ENCODE data around the gene ERN1. TPM values are rescaled to one million over a fixed set of nuclear protein-coding genes. Genes with fewer than 3 reads are reported as not detected.

The ERN1 gene
- total and polyA plus RNA-seq, 2 of the 13 experiments (the other 11 are each of a cell fraction or from before 2014, with no cell fraction given), result 6.0 to 12.7 TPM

GRCh38 chr17:64145751-64146417 is 15.9 kb upstream of the ERN1 start (continued):
- TF ChIP-seq ZNF777 (CRISPR knock-in tag; IDR thresholded peaks at IDR 0.05) (peak; percentile 63; the same call in 1 of the 2 replicates), MEF2D (CRISPR knock-in tag; IDR thresholded peaks at IDR 0.05) (peak; percentile 86), SRF (IDR thresholded peaks at IDR 0.05; ENCODE audit: low read depth, low read length) (0 out of 2 replicates have a peak, but pooled peaks have one; percentile 30), ZNF580 (CRISPR knock-in tag; IDR thresholded peaks at IDR 0.05; ENCODE audit: borderline replicate concordance, low read depth) (peak; percentile 93), RAD51 (IDR thresholded peaks at IDR 0.05; ENCODE audit: borderline replicate concordance) (peak; percentile 95), KMT2A (CRISPR knock-in tag; IDR thresholded peaks at IDR 0.05) (peak; percentile 80), NFYC (CRISPR knock-in tag; IDR thresholded peaks at IDR 0.05) (peak; percentile 98), ISX (CRISPR knock-in tag; conservative IDR thresholded peaks at IDR 0.05) (no peak), ZBTB43 (CRISPR knock-in tag; conservative IDR thresholded peaks at IDR 0.05) (no peak; the same call in 1 of the 2 replicates), CAMTA2 (CRISPR knock-in tag; IDR thresholded peaks at IDR 0.05; ENCODE audit: borderline replicate concordance) (peak; percentile 97; the same call in 1 of the 2 replicates), JUND (CRISPR knock-in tag; IDR thresholded peaks at IDR 0.05) (peak; percentile 41; the same call in 1 of the 2 replicates), REPIN1 (CRISPR knock-in tag; IDR thresholded peaks at IDR 0.05; ENCODE audit: borderline replicate concordance, low read depth) (peak; percentile 96), ZNF17 (CRISPR knock-in tag; IDR thresholded peaks at IDR 0.05) (no peak), NCOR1 (IDR thresholded peaks at IDR 0.05; ENCODE audit: borderline replicate concordance, low read length) (no peak), ZNF83 (CRISPR knock-in tag; IDR thresholded peaks at IDR 0.05; ENCODE audit: borderline replicate concordance) (peak; percentile 18; the same call in 1 of the 2 replicates), STAT6 (CRISPR knock-in tag; IDR thresholded peaks at IDR 0.05; ENCODE audit: borderline replicate concordance) (no peak; the same call in none of the 2 replicates), ZNF18 (CRISPR knock-in tag; IDR thresholded peaks at IDR 0.05; ENCODE audit: insufficient replicate concordance) (no peak)

All from HepG2 (cell line).